ENCODE measurements around the gene PRKAB1.

PRKAB1 gene

GRCh38 chr12:119718141-119718540 is 50.2 kb downstream of the PRKAB1 start:
- TF ChIP-seq POLR2AphosphoS5 (IDR thresholded peaks at IDR 0.05; ENCODE audit: low read depth, low read length) (no peak), TAF1 (IDR thresholded peaks at IDR 0.05; ENCODE audit: borderline replicate concordance, insufficient read depth, low read length) (no peak), SIN3A (IDR thresholded peaks at IDR 0.05; ENCODE audit: borderline replicate concordance, insufficient read depth, low read length) (no peak), FOXP2 (optimal IDR thresholded peaks at IDR 0.05; ENCODE audit: borderline replicate concordance, extremely low read depth, extremely low read length, insufficient read depth) (no peak)
- TF ChIP-seq, protein P1, sequence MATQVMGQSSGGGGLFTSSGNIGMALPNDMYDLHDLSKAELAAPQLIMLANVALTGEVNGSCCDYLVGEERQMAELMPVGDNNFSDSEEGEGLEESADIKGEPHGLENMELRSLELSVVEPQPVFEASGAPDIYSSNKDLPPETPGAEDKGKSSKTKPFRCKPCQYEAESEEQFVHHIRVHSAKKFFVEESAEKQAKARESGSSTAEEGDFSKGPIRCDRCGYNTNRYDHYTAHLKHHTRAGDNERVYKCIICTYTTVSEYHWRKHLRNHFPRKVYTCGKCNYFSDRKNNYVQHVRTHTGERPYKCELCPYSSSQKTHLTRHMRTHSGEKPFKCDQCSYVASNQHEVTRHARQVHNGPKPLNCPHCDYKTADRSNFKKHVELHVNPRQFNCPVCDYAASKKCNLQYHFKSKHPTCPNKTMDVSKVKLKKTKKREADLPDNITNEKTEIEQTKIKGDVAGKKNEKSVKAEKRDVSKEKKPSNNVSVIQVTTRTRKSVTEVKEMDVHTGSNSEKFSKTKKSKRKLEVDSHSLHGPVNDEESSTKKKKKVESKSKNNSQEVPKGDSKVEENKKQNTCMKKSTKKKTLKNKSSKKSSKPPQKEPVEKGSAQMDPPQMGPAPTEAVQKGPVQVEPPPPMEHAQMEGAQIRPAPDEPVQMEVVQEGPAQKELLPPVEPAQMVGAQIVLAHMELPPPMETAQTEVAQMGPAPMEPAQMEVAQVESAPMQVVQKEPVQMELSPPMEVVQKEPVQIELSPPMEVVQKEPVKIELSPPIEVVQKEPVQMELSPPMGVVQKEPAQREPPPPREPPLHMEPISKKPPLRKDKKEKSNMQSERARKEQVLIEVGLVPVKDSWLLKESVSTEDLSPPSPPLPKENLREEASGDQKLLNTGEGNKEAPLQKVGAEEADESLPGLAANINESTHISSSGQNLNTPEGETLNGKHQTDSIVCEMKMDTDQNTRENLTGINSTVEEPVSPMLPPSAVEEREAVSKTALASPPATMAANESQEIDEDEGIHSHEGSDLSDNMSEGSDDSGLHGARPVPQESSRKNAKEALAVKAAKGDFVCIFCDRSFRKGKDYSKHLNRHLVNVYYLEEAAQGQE (IDR thresholded peaks at IDR 0.05; ENCODE audit: insufficient read depth in 1 of 2, low read depth in 2 of 2, low read length in 2 of 2): no peak

- TF ChIP-seq POLR2AphosphoS5 (IDR thresholded peaks at IDR 0.05; ENCODE audit: low read depth, low read length): no peak
- no peak for TF ChIP-seq FOXP2 (optimal IDR thresholded peaks at IDR 0.05; ENCODE audit: borderline replicate concordance, extremely low read depth, extremely low read length, insufficient read depth)
- TF ChIP-seq, protein P1 (IDR thresholded peaks at IDR 0.05; ENCODE audit: insufficient read depth in 1 of 2, low read depth in 2 of 2, low read length in 2 of 2): no peak
- TF ChIP-seq TAF1 (IDR thresholded peaks at IDR 0.05; ENCODE audit: borderline replicate concordance, insufficient read depth, low read length): no peak
- TF ChIP-seq SIN3A (IDR thresholded peaks at IDR 0.05; ENCODE audit: borderline replicate concordance, insufficient read depth, low read length): no peak
Measured at GRCh38 chr12:119720349-119720748, 52.4 kb downstream of the PRKAB1 start.

- TF ChIP-seq SIN3A (IDR thresholded peaks at IDR 0.05; ENCODE audit: borderline replicate concordance, insufficient read depth, low read length) (no peak), POLR2AphosphoS5 (IDR thresholded peaks at IDR 0.05; ENCODE audit: low read depth, low read length) (no peak), TAF1 (IDR thresholded peaks at IDR 0.05; ENCODE audit: borderline replicate concordance, insufficient read depth, low read length) (no peak), FOXP2 (optimal IDR thresholded peaks at IDR 0.05; ENCODE audit: borderline replicate concordance, extremely low read depth, extremely low read length, insufficient read depth) (no peak)
- TF ChIP-seq, protein P1 (IDR thresholded peaks at IDR 0.05; ENCODE audit: insufficient read depth in 1 of 2, low read depth in 2 of 2, low read length in 2 of 2): no peak
Measured at GRCh38 chr12:119721306-119721705, 53.4 kb downstream of the PRKAB1 start.

GRCh38 chr12:119725523-119725922 is 57.6 kb downstream of the PRKAB1 start:
- no peak for TF ChIP-seq FOXP2 (optimal IDR thresholded peaks at IDR 0.05; ENCODE audit: borderline replicate concordance, extremely low read depth, extremely low read length, insufficient read depth)
- no peak for TF ChIP-seq POLR2AphosphoS5 (IDR thresholded peaks at IDR 0.05; ENCODE audit: low read depth, low read length)
- no peak for TF ChIP-seq TAF1 (IDR thresholded peaks at IDR 0.05; ENCODE audit: borderline replicate concordance, insufficient read depth, low read length)
- TF ChIP-seq SIN3A (IDR thresholded peaks at IDR 0.05; ENCODE audit: borderline replicate concordance, insufficient read depth, low read length): no peak

DNA sequence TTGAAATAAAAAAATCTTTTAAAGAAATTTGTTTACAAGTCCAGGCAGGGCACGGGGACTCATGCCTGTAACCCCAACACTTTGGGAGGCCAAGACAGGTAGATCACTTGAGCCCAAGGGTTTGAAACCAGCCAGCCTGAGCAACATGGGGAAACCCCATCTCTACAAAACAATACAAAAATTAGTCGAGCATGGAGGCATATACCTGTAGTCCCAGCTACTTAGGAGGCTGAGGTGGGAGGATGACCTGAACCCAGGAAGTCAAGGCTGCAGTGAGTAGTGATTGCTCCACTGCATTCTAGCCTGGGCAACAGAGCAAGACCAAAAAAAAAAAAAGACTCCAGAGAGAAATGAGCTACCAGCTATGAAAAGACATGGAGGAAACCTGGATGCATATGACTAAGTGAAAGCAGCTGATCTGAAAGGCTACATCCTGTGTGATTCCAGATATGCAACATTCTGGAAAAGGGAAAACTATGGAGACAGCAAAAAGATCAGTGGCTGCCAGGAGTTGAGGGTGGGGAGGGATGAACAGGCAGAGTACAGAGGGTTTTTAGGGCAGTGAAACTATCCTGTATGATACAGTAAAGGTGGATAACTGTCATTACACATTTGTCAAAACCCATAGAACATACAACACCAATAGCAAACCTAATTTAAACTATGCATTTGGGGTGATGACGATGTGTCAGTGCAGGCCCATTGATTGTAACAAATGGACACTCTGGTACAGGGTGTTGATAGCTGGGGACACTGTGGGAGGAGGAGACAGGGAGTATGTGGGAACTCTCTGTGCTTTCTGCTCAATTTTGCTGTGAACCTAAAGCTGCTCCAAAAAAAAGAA is 59.9 kb downstream of the PRKAB1 start:
- no peak for TF ChIP-seq SIN3A (IDR thresholded peaks at IDR 0.05; ENCODE audit: borderline replicate concordance, insufficient read depth, low read length)
- TF ChIP-seq FOXP2 (optimal IDR thresholded peaks at IDR 0.05; ENCODE audit: borderline replicate concordance, extremely low read depth, extremely low read length, insufficient read depth): no peak
- TF ChIP-seq, protein P1 (IDR thresholded peaks at IDR 0.05; ENCODE audit: insufficient read depth in 1 of 2, low read depth in 2 of 2, low read length in 2 of 2): no peak
- TF ChIP-seq TAF1 (IDR thresholded peaks at IDR 0.05; ENCODE audit: borderline replicate concordance, insufficient read depth, low read length): no peak
- TF ChIP-seq POLR2AphosphoS5 (IDR thresholded peaks at IDR 0.05; ENCODE audit: low read depth, low read length): no peak

Data from PFSK-1 (cell line).